ENCODE results near the gene HDHD5.

Gene HDHD5

GRCh38 chr22:17105143-17106129, 53.6 kb downstream of the HDHD5 start:
- no peak overlapping the region for H3K27ac ChIP-seq (ENCODE audit: low read depth, low read length)
- no peaks in the 10 kb centered on the region for H3K27me3 ChIP-seq (ENCODE audit: low read length)
- no peaks in the 10 kb centered on the region for H3K36me3 ChIP-seq (ENCODE audit: low read length)
- no peak overlapping the region for H2AFZ ChIP-seq (ENCODE audit: low read depth, low read length, severe bottlenecking)
- H3K4me2 ChIP-seq (ENCODE audit: low read depth, low read length, poor library complexity, severe bottlenecking): no peak overlapping the region
- no peaks in the 10 kb centered on the region for H3F3A ChIP-seq (ENCODE audit: insufficient read depth)
- H3K9me2 ChIP-seq (replicated peaks; ENCODE audit: insufficient read depth, low read length): no peaks in the 10 kb centered on the region
- no peak overlapping the region for H3K4me3 ChIP-seq (ENCODE audit: insufficient read depth, low read length, poor library complexity, severe bottlenecking)
- no peaks in the 10 kb centered on the region for H3K9me3 ChIP-seq (ENCODE audit: insufficient read depth, low read length)
- H3K9ac ChIP-seq (ENCODE audit: low read length): no peak overlapping the region
- no peaks in the 10 kb centered on the region for H4K20me1 ChIP-seq (ENCODE audit: low read depth, low read length)
- TF ChIP-seq CTCF (IDR thresholded peaks at IDR 0.05; ENCODE audit: insufficient read depth, low read length, poor library complexity, severe bottlenecking) (no peak), EZH2phosphoT487 (conservative IDR thresholded peaks at IDR 0.05; ENCODE audit: low read length) (no peak)
- no peaks in the 10 kb centered on the region for H3K79me2 ChIP-seq (ENCODE audit: insufficient read depth, low read length)

- no peak overlapping the region for H3K4me2 ChIP-seq (ENCODE audit: low read depth, low read length, poor library complexity, severe bottlenecking)
Measured at GRCh38 chr22:17104336-17104935, 54.6 kb downstream of the HDHD5 start.

GRCh38 chr22:17103351-17103750, 55.7 kb downstream of the HDHD5 start:
- Histone ChIP-seq H3K4me2 (ENCODE audit: low read depth, low read length, poor library complexity, severe bottlenecking) (no peak overlapping the region), H3K9me2 (replicated peaks; ENCODE audit: insufficient read depth, low read length) (no peaks in the 10 kb centered on the region), H3K4me3 (ENCODE audit: insufficient read depth, low read length, poor library complexity, severe bottlenecking) (no peak overlapping the region), H4K20me1 (ENCODE audit: low read depth, low read length) (no peaks in the 10 kb centered on the region), H3K9ac (ENCODE audit: low read length) (no peak overlapping the region), H3K9me3 (ENCODE audit: insufficient read depth, low read length) (no peaks in the 10 kb centered on the region), H3K27me3 (ENCODE audit: low read length) (no peaks in the 10 kb centered on the region), H3K36me3 (ENCODE audit: low read length) (no peaks in the 10 kb centered on the region), H3K79me2 (ENCODE audit: insufficient read depth, low read length) (no peaks in the 10 kb centered on the region), H2AFZ (ENCODE audit: low read depth, low read length, severe bottlenecking) (no peak overlapping the region), H3F3A (ENCODE audit: insufficient read depth) (no peaks in the 10 kb centered on the region), H3K27ac (ENCODE audit: low read depth, low read length) (no peak overlapping the region)
- TF ChIP-seq EZH2phosphoT487 (conservative IDR thresholded peaks at IDR 0.05; ENCODE audit: low read length): no peak
- TF ChIP-seq CTCF (IDR thresholded peaks at IDR 0.05; ENCODE audit: insufficient read depth, low read length, poor library complexity, severe bottlenecking): no peak

More at GRCh38 chr22:17104336-17104935, 54.6 kb downstream of the HDHD5 start:
- H4K20me1 ChIP-seq (ENCODE audit: low read depth, low read length): no peaks in the 10 kb centered on the region
- no peak overlapping the region for H3K27ac ChIP-seq (ENCODE audit: low read depth, low read length)
- H3K36me3 ChIP-seq (ENCODE audit: low read length): no peaks in the 10 kb centered on the region
- H3K79me2 ChIP-seq (ENCODE audit: insufficient read depth, low read length): no peaks in the 10 kb centered on the region
- no peaks in the 10 kb centered on the region for H3K9me2 ChIP-seq (replicated peaks; ENCODE audit: insufficient read depth, low read length)
- TF ChIP-seq CTCF (IDR thresholded peaks at IDR 0.05; ENCODE audit: insufficient read depth, low read length, poor library complexity, severe bottlenecking): no peak
- no peaks in the 10 kb centered on the region for H3K9me3 ChIP-seq (ENCODE audit: insufficient read depth, low read length)
- H3K9ac ChIP-seq (ENCODE audit: low read length): no peak overlapping the region
- H3K27me3 ChIP-seq (ENCODE audit: low read length): no peaks in the 10 kb centered on the region
- H3K4me3 ChIP-seq (ENCODE audit: insufficient read depth, low read length, poor library complexity, severe bottlenecking): no peak overlapping the region
- no peaks in the 10 kb centered on the region for H3F3A ChIP-seq (ENCODE audit: insufficient read depth)
- H2AFZ ChIP-seq (ENCODE audit: low read depth, low read length, severe bottlenecking): no peak overlapping the region

Data from SU-DHL-6 (cell line).